Ramos (cell line): ENCODE measurements around the gene SYNE1.
"Not testable (repeated sequence)": the region's sequence is repeated elsewhere in the genome, so short reads cannot be mapped to it uniquely, and the experiment has no call there.

Experiments
- in situ Hi-C: fragments of 300-500 bp; cut with MboI; formaldehyde crosslinking; loops from one replicate; pipeline ENCODE4 v1.14.3; 2022; ENCODE audit warnings: low sequenced_read_pairs; ENCODE audit not compliant: unreplicated experiment

The SYNE1 gene

DNA sequence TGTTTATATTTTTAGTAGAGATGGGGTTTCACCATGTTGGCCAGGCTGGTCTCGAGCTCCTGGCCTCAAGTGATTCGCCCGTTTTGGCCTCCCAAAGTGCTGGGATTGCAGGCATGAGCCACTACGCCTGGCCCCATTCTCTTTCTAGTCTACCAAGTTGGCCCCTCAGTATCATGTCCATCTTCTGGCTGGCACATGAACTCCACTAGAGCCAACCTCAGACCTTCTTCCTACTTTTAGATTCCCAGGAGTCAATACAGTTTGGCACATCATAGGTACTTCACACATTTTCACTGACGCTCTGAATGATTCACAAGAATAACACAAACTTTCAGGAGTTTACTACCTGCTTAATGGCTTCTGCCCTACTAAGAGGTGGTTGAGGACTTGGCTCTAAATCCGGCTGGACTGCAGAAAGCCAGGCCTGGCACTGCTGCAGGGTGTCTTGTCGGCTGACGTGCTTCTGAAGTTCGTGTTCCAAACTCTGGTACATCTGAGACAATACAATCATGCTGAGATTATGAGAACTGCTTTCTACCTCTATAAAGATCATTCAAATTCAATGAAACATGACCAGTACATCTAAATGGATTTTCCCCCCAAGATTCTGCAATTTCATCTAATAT lies 293.3 kb downstream of the SYNE1 start:
- in situ Hi-C loops = no loop called here

DNA sequence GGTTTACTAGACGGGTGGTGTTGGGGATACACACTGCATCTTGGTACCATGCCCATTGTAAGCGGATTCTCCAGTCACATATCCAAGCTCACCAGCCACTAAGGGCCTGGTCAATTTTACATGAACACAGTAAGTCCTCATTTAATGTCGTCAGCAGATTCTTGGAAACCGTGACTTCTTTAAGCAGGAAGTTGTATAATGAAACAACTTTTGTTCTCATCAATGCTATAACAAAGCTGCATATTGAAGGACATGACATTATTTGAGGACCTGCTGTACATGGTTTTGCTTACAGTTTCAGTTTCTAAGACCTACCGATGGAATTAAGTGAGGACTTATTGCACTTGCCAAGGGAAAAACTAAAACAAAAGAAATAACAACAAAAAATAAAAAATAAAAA lies 295.6 kb downstream of the SYNE1 start:
- in situ Hi-C loops = no loop called here

DNA sequence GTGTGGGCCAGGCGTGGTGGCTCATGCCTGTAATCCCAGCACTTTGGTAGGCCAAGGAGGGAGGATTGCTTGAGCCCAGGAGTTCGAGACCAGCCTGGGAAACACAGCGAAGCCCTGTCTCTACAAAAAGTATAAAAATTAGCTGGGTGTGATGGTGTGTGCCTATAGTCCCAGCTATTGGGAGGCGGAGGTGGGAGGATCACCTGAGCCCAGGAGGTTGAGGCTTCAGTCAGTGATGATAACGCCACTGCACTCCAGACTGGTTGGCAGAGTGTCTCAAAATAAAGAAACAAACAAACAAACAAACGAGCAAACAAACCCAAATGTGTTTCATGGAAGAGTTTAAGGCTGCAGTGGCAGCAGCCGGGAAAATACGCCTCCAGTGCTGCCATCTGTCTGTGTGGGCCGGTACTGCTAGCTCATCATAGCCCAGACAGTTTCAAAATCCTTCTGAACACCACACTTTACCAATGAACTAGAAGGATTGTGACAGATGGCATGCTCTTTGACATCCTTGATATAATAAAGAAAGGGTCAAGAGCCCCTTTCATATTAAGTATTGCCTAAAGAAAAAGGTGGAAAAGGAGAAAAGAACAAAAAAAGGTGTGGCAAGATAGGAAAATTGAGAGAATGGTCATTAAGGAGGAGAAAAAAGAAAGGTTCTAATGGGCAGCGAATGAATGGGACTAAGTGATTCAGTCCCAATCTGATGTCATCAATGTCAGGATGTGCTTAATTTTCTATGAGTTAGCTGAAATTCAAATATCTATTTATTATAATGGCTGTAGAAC lies 298.6 kb downstream of the SYNE1 start:
- in situ Hi-C loops = no loop called here

- in situ Hi-C loops = no loop called here
Observed at GRCh38 chr6:152334555-152334954, 302.6 kb downstream of the SYNE1 start.

- in situ Hi-C loops = no loop called here
Observed at GRCh38 chr6:152330961-152331360, 306.2 kb downstream of the SYNE1 start.

DNA sequence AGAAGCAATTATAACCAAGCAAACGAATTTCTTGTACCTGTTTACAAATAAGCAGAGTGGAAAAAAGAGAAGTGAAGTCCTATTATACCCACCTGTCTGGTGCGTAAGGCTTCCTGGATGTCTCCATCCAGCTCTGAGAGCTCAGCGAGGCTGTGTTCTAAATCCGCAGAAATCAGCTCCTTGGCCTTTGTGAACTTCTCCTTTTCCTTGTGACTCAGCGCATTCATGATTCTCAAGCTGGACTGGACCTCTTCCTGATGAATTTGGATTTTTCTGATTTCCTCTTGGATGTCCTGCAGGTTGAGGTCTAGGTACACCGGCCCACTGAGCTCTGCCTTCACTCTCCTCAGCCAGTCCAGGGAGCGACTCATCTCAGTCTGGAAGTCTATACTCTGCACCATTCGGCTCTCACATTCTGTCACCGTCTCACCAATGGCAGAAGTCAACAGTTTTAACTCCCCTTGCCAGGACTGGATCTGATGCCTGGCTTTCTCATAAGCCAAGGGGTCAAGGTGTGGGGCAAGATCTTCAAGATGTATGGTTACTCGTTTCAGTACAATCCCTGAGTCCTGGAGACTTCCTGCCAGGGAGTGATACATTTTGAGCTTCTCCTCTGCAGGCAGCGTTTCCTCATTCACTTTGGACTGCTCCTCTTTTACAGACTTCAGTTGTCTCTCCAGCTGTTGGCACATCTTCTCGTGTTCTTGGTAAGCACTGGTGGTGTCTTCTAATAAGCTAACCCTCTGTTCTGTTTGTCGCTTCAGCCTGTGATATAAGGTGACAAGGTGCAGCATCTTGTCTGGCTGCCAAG lies 307.3 kb downstream of the SYNE1 start:
- in situ Hi-C loops = no loop called here

DNA sequence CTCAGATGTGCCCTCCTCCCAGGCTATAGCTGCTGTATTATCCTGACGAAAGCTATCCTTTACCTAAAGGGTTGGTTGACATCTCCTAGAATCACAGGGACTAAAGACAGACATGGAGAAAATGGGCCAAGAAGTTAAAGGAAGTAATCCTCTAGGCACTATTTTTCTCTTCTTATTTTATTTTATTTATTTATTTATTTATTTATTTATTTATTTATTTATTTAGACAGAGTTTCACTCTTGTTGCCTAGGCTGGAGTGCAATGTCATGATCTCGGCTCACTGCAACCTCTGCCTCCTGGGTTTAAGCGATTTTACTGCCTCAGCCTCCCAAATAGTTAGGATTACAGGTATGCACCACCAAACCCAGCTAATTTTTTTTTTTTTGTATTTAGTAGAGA lies 309.0 kb downstream of the SYNE1 start:
- in situ Hi-C loops = not testable (repeated sequence)

DNA sequence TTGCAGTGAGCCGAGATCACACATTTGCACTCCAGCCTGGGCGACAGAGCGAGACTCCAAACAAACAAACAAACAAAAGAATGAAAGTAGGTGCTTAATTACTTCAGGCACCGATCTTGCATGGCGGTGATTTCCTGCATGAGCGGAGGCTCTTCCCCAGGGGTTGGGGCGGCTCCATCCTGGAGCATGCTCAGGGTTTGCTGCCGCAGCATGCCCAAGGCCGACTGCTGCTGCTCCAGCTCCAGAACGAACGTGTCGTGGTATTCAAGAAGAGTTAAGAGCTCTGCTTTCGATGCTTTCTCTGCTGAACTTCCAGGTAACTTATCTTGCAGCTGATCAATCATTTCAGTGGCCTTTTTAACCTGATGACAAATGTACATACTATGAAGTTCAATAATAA lies 313.8 kb downstream of the SYNE1 start:
- in situ Hi-C loops = no loop called here

- in situ Hi-C loops = no loop called here
Observed at GRCh38 chr6:152318278-152318677, 318.9 kb downstream of the SYNE1 start.

GRCh38 chr6:152316024-152316423 lies 321.1 kb downstream of the SYNE1 start:
- in situ Hi-C loops = no loop called here

GRCh38 chr6:152314483-152314832 lies 322.7 kb downstream of the SYNE1 start:
- in situ Hi-C loops = no loop called here

GRCh38 chr6:152313542-152314482 lies 323.4 kb downstream of the SYNE1 start:
- in situ Hi-C loops = no loop called here

DNA sequence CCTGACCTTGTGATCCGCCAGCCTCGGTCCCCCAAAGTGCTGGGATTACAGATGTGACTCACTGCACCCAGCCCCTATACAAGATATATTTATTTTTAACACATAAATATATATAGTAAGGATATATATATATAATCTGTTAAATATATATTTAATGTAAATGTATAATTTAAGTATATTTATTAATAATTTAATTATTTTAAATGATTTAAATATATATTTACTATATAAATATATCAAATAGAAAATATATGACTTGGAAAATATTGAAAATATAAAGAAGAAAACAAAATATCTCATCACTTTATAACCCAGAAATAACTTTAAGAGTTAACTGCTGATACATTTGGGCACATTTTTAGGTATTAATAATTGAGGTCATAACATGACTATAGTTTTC lies 324.7 kb downstream of the SYNE1 start:
- in situ Hi-C loops = no loop called here

DNA sequence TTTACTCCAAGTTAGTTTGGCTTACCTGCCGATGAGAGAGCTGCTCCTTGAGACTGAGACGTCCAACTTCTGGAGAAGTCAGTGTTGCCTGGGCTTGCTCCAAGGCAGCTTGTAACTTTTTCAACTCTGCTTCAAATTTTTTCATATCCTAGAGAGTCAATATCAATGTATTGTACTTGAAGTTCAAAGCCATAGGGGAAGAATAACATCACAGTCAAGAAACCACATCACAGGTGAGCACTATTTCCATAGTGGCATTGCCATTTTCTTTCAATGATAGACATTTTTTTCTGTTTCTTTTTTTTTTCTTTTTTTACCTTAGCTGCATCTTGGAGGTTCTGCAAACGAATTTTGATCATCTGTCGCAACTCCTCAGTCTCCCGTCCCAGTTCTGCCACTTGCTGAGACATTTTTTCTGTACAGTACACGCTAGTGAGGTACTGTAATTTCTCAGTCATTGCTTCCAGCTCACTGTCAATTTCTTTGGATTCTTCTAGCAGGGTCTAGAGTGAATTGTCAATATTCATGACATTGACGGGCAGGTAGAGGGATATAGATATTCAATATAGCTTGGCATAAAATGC lies 326.7 kb downstream of the SYNE1 start:
- in situ Hi-C loops = no loop called here

DNA sequence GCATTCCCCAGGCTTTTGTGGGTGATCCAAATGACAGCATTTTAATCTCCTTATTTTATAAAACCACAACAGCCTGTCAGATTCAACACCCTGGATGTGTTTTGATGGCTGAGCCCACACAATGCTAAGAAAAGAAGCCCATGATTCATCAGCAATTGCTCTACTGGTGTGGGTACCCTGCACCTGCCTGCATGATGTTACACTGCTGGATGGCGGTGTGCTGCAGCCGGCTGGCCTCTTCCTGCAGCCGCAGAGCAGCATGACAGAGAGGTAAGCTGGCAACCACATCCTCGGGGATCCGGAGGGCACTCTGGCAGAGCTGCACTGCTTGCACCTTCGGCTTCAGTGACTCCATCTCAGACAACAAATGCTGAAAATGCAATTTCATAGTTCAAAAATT lies 327.5 kb downstream of the SYNE1 start:
- in situ Hi-C loops = no loop called here

- in situ Hi-C loops = no loop called here
Observed at GRCh38 chr6:152309006-152309405, 328.2 kb downstream of the SYNE1 start.

DNA sequence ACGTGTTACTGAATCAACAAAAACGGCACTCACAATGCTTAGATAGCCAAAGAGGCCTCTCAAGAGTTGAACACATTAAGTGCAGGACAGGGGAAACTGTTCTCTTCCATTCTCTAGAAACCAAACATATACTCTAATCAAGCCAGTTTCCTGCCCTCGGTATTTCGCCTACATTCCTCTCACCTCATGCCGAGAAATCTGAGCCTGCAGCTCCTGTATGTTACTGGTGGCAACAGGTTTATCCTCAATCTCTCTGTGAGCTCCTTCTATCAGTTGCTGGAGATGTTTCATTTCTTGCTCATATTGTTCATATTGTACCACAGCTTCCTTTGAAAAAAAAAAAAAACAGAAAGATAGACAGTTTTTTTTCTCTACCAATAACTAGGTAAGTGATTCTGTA lies 328.9 kb downstream of the SYNE1 start:
- in situ Hi-C loops = no loop called here

DNA sequence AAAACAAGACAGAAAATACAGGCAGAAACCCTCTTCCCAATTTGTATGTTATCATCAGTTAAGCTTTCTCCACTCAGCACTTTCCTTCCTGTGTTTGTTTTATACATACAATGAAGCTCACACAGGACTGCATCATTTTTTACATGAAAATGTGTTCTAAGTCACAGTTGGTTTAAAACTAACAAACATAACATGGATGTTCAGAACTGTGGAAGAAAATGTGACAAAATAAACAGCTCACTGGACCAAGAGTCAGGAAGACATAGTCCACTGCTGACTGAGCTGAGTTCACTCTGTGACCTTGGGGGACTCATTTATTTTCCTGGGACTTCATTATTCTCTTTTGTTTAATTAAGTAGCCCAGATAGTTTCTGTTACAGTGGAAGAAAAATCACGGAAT lies 331.5 kb downstream of the SYNE1 start:
- in situ Hi-C loops = no loop called here

DNA sequence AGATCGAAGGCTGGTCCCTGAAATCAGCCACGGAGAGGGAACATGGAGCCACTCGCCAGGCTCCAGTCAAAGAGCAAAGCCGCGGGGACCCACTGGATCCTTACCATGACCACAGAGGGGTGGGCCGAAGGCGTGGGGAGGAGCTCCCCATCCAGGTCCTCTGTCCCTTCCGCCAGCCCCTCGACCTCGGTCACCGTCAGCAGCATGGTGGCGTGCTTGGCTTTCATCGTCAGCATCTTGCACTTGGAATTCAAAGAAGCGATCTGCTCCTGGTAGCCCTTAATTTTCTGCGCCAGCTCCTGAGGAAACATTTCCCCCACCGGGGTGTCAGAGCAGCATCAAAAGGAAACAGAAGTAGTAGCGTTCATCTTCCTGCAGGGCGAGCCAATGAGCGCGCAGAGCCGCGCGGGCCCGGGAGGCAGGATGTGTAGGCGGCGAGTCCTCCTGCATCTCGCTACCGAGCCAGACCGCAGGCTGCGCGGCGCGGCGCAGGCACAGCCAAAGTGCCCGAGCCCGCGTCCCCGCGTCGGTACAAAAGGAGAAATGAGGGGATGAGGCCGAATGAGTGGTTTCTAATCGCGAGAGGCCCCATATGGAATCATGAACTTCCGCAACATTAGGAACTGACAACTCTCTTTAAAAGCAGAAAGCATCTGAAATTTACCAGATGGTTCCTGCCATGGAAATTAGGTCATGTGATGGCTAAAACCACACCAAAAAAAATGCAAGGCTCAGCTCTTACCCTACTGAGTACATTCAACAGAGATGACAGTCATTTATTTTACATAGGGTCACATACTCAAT lies 335.2 kb downstream of the SYNE1 start:
- in situ Hi-C loops = no loop called here
